Mammary epithelial cell (primary cell): ENCODE results near the gene ARL14EPL.

Source experiments
- CTCF ChIP-seq, 2 donors: IDR thresholded peaks in 1 of 2; conservative IDR thresholded peaks in 1 of 2; 2 replicates each; pipeline ENCODE4 v1.5.1; 2011 to 2012; ENCODE audit warnings: inconsistent platforms in 2 of 2, low read length in 2 of 2, mild to moderate bottlenecking in 2 of 2, control low read depth in 1 of 2, low read depth in 1 of 2; ENCODE audit not compliant: insufficient read depth in 1 of 2; ENCODE audit errors: extremely low read depth in 1 of 2
- EZH2 ChIP-seq: IDR thresholded peaks from 2 replicates; pipeline ENCODE4 v1.6.1; 2012; ENCODE audit warnings: low read length, inconsistent platforms, borderline replicate concordance

- TF ChIP-seq CTCF (conservative IDR thresholded peaks at IDR 0.05 in 1 of 2, IDR thresholded peaks at IDR 0.05 in 1 of 2; ENCODE audit: extremely low read depth in 1 of 2, insufficient read depth in 1 of 2, low read depth in 1 of 2, low read length in 2 of 2), result no peak
- TF ChIP-seq EZH2, result no peak
Measured at GRCh38 chr5:116046261-116046660, 14.0 kb downstream of the ARL14EPL start.
